Mesothelial cell of epicardium (in vitro differentiated cells): ENCODE measurements around the gene FNDC3B. TPM values are rescaled to one million over a fixed set of nuclear protein-coding genes. Genes with fewer than 3 reads are reported as not detected.

Source experiments
- DNase-seq, 2 experiments: peaks; one replicate each; pipeline ENCODE4 v3.0.0; 2021; ENCODE audit warnings: low spot score in 2 of 2; ENCODE audit not compliant: unreplicated experiment in 2 of 2
- H3K27ac Mint-ChIP-seq: 2 replicates; pipeline ENCODE4 v1.8.0; 2021; ENCODE audit warnings: mixed read lengths
- H3K27me3 Mint-ChIP-seq: 2 replicates; pipeline ENCODE4 v1.8.0; 2021; ENCODE audit warnings: low read depth, mixed read lengths
- H3K36me3 Mint-ChIP-seq: 2 replicates; pipeline ENCODE4 v1.8.0; 2021; ENCODE audit warnings: mixed read lengths
- H3K4me1 Mint-ChIP-seq: 2 replicates; pipeline ENCODE4 v1.8.0; 2021; ENCODE audit warnings: mixed read lengths
- H3K4me3 Mint-ChIP-seq: 2 replicates; pipeline ENCODE4 v1.8.0; 2021; ENCODE audit warnings: mild to moderate bottlenecking, moderate library complexity, mixed read lengths
- H3K9me3 Mint-ChIP-seq: 2 replicates; pipeline ENCODE4 v1.8.0; 2021; ENCODE audit warnings: mixed read lengths
- total RNA-seq: library from RNA; stranded (reverse); gene quantifications from 3 replicates; pipeline ENCODE4 v1.2.1, GENCODE V29; 2021
- TF ChIP-seq, protein P1 (sequence below): fragments of 200-600 bp; sonication (generic); IDR thresholded peaks from one replicate; pipeline ENCODE4 v1.5.0; 2021; ENCODE audit warnings: antibody characterized with exemption; ENCODE audit not compliant: unreplicated experiment

The FNDC3B gene
- total RNA-seq, 1 donor from 2014 or later = 131 TPM

GRCh38 chr3:172231318-172231901 is 192.0 kb downstream of the FNDC3B start:
- Mint-ChIP-seq H3K9me3 (no peaks in the 10 kb centered on the region), H3K4me1 (peaks cover 16% of the 10 kb centered on the region), H3K4me3 (no peak overlapping the region), H3K36me3 (peaks cover 19% of the 10 kb centered on the region), H3K27me3 (no peaks in the 10 kb centered on the region), H3K27ac (no peak overlapping the region)
- no peak for DNase-seq
- TF ChIP-seq, protein P1, sequence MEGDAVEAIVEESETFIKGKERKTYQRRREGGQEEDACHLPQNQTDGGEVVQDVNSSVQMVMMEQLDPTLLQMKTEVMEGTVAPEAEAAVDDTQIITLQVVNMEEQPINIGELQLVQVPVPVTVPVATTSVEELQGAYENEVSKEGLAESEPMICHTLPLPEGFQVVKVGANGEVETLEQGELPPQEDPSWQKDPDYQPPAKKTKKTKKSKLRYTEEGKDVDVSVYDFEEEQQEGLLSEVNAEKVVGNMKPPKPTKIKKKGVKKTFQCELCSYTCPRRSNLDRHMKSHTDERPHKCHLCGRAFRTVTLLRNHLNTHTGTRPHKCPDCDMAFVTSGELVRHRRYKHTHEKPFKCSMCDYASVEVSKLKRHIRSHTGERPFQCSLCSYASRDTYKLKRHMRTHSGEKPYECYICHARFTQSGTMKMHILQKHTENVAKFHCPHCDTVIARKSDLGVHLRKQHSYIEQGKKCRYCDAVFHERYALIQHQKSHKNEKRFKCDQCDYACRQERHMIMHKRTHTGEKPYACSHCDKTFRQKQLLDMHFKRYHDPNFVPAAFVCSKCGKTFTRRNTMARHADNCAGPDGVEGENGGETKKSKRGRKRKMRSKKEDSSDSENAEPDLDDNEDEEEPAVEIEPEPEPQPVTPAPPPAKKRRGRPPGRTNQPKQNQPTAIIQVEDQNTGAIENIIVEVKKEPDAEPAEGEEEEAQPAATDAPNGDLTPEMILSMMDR = no peak

- H3K4me3 Mint-ChIP-seq = no peak overlapping the region
- peaks cover 6% of the 10 kb centered on the region for H3K4me1 Mint-ChIP-seq
- DNase-seq = no peak
- H3K36me3 Mint-ChIP-seq = peaks cover 19% of the 10 kb centered on the region
- TF ChIP-seq, protein P1 = no peak
- H3K27me3 Mint-ChIP-seq = no peaks in the 10 kb centered on the region
- H3K27ac Mint-ChIP-seq = no peak overlapping the region
- no peaks in the 10 kb centered on the region for H3K9me3 Mint-ChIP-seq
These were observed 193.3 kb downstream of the FNDC3B start for GRCh38 chr3:172232579-172233212.

GRCh38 chr3:172233474-172234277 is 194.3 kb downstream of the FNDC3B start:
- TF ChIP-seq, protein P1 = no peak
- no peak overlapping the region for H3K27ac Mint-ChIP-seq
- no peak for DNase-seq
- H3K4me1 Mint-ChIP-seq = no peaks in the 10 kb centered on the region
- no peaks in the 10 kb centered on the region for H3K27me3 Mint-ChIP-seq
- no peak overlapping the region for H3K4me3 Mint-ChIP-seq
- no peaks in the 10 kb centered on the region for H3K9me3 Mint-ChIP-seq
- peaks cover 17% of the 10 kb centered on the region for H3K36me3 Mint-ChIP-seq

- Mint-ChIP-seq H3K27ac (no peak overlapping the region), H3K9me3 (peaks cover 2% of the 10 kb centered on the region), H3K36me3 (peaks cover 20% of the 10 kb centered on the region), H3K27me3 (no peaks in the 10 kb centered on the region), H3K4me1 (no peaks in the 10 kb centered on the region), H3K4me3 (no peak overlapping the region)
- DNase-seq = no peak
- TF ChIP-seq, protein P1 = no peak
These were observed 196.3 kb downstream of the FNDC3B start for GRCh38 chr3:172235698-172236097.

DNA sequence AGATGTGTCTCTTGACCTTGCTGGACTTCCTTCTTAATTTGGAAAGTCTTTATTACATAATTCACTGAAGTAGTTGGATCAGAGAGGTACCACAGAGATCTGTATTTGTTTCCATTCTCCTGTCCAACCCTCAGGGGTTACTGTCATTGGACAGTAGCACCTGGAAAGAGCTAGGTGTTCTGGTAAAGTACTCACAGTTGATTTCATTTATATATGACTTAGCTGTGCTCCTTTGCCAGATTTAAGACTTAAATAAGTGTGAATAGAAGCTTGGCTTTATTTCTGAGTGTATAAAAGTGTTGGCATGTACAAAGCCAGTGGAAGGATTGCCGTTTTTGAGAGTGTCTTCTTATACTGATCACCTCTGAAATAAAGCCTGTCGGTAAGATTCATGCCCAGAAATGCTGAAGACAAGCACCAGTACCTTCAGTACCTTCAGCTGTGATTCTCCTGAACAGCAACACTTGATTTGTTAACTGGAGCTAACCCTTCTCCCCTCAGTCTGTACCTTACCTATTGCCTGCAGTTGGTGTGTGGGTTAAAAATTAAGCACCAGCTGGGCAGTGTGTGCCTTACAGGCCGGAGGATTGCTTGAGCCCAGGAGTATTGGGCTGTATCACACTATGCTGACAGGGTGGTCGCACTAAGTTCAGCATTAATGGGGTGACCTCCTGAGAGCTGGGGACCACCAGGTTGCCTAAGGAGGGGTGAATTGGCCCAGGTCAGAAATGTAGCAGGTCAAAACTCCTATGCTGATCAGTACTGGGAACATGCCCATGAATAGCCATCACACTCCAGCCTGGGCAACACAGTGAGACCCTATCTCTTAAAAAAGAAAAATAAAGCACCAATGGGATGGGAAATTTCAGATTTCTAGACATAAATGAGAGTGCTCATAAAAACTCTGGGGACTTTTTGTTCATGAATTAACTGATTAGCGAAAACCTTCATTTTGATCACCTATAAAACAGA is 197.7 kb downstream of the FNDC3B start:
- no peak overlapping the region for H3K27ac Mint-ChIP-seq
- H3K36me3 Mint-ChIP-seq = peaks cover 23% of the 10 kb centered on the region
- DNase-seq = no peak
- H3K9me3 Mint-ChIP-seq = peaks cover 15% of the 10 kb centered on the region
- H3K4me1 Mint-ChIP-seq = no peaks in the 10 kb centered on the region
- no peak overlapping the region for H3K4me3 Mint-ChIP-seq
- no peaks in the 10 kb centered on the region for H3K27me3 Mint-ChIP-seq
- TF ChIP-seq, protein P1 = no peak
